C4-2B (cell line): ENCODE measurements around the gene TAS2R41.

Experiments used
- H3K27ac ChIP-seq: fragments of 450-650 bp; 2 replicates; pipeline ENCODE4 v1.5.1; 2017
- CTCF ChIP-seq: fragments of 450-650 bp; conservative IDR thresholded peaks from 2 replicates; pipeline ENCODE4 v1.5.1; 2017; ENCODE audit warnings: mild to moderate bottlenecking
- ZFX ChIP-seq: fragments of 450-650 bp; IDR thresholded peaks from 2 replicates; pipeline ENCODE4 v1.6.1; 2017

Gene TAS2R41

DNA sequence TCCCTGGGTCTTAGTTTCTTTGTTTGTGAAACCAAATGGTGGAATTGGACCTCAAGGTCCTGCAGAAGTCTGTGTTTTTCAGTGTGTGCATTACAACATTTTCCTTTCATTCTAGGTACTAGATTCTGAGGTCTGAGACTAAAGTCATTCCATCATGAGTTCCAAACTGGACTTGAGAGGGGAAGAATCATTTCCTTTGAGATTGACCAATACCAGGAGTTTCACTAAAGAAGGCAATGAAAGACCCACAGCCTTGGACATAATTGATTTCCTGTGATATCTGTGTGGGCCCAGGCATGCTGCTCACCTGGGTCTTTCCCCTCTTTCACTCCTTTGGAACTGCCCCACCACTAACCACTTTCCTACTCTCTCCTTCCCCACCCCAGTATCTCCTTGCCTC is 18.2 kb downstream of the TAS2R41 start:
- TF ChIP-seq CTCF, result no peak
- no peak for TF ChIP-seq ZFX
- H3K27ac ChIP-seq, result no peak overlapping the region

GRCh38 chr7:143496263-143496662 is 18.6 kb downstream of the TAS2R41 start:
- TF ChIP-seq CTCF, result no peak
- TF ChIP-seq ZFX, result no peak
- H3K27ac ChIP-seq, result no peak overlapping the region

DNA sequence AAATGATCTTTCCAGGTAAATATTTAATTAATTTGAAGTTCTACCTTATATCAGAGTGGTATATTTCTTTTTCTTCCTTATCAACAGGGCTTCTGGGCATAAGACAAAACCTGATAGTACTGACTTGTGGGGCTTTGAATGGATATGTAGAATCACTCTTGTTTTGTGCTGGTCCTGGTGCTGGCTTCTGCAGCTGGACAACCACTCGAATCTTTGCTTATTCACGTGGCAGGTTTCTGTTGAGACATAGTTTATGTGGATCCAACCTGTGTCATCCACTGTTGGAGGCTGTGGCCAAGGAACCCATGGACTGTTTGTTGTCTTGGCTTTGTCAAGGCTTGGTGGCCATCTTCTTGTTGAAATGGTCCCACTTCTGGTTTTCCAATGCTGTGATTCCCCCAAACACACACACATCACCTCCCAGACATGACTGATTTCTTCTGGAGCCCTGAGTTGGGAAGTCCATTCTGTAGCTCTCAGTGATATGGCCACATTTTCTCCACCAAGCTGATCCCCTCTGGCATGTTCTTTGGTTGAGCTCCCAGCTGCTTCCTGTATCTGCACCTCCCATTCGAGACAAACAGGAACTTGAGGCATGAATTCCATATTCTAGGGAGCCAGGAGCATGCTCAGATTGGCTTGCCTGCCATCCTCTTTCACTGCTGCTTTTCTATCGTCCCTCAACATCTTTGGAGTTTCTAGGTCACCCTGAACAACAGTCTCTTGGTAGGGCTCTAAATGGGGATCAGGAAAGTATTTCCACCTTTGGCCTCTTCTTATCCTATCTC is 19.5 kb downstream of the TAS2R41 start:
- TF ChIP-seq CTCF (no peak), ZFX (no peak)
- H3K27ac ChIP-seq, result no peak overlapping the region

DNA sequence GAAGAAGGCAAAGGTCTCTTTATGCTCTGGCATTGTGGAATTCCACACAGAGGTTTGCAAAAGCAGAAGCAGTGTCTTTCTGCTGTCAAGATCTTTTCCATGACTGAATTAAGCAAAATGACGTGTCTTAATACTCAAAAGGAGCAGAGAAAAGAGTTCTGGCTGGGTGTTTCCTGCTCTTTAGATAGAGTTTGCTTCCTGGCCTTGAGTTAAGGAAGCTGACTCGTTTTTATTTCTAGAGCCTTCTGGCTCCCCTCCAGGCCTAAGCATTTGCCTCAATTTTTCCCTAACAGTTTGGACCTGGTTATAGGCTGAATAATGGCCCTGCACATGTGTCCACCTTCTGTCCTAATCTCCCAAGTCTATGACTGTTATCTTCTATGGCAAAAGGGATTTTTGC is 21.6 kb downstream of the TAS2R41 start:
- TF ChIP-seq ZFX (no peak), CTCF (no peak)
- H3K27ac ChIP-seq, result no peak overlapping the region

DNA sequence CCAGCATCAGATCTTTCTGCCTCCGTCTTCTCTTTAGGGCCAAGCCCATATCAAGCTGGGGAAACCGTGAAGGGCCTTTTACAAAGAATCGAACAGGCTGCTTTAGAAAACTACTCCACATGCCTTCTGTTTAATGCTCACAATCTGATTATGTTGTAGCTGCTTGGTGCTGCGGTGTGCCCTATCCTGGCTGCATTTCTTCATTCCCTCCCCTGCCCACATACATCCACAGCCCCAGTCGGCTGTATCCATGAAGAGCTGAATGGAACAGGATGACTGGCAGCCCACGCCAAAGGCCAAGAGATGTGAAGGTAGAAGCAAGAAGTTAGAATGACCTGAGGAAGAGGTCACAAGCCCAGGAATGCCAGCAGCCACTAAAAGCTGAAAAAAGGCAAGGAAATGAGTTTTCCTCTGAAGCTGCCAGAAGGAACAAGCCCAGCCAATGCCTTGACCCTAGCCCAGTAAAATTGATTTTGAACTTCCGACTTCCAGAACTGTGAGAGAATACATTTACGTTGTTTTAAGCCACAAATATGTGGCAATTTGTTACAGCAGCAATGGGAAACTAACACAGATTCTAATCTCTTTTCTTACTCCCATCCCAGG is 22.2 kb downstream of the TAS2R41 start:
- TF ChIP-seq ZFX (no peak), CTCF (no peak)
- H3K27ac ChIP-seq, result no peak overlapping the region

DNA sequence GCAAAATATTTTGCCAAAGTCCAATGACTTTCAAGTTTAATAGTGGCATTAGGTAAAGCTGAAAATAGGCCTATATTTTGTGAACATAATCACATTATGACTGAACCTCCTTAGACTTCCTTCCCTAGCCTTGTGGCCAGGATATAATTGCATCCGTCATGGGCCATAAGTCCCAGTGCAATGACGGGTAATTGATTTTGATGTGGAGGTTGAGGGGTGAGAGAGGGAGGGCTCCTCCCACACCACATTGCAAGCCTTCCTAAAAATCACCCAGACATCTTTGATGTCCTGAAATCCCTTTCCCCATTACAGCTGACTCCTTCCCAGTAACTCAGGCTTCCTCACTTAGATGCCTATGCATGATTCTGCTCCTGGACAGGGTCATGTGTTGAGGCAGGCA is 25.6 kb downstream of the TAS2R41 start:
- no peak overlapping the region for H3K27ac ChIP-seq
- TF ChIP-seq CTCF (no peak), ZFX (no peak)

- H3K27ac ChIP-seq, result no peak overlapping the region
- TF ChIP-seq CTCF (no peak), ZFX (no peak)
Measured at GRCh38 chr7:143504215-143504936, 26.7 kb downstream of the TAS2R41 start.
